ENCODE measurements around the gene NHERF1. TPM values are rescaled to one million over a fixed set of nuclear protein-coding genes. Genes with fewer than 3 reads are reported as not detected.
A peak's percentile ranks its signal among the peaks of the same experiment; 100 is the strongest.

NHERF1 gene
- total RNA-seq, 1 donor from 2014 or later: 36.3 TPM

DNA sequence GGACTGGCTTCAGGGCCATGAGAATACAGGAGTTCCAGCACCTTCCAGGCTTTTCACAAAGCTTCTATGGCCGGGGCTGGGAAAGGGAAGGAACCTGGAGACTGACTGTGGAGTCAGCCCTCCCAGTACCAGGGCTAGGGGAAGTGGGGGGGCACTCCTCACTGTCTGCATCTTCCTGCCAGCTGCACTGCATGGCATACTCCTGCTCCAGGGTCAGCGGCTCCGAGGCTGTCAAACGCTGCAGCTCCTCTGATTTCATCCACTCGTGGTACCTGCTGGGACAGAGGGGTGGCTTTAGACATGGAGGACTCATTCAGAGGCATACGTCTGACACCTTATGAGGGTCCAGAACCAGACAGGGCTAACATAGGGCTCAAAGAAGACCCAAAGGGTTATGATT is 25.0 kb downstream of the NHERF1 start:
- FAIRE-seq (no peak), DNase-seq (ENCODE audit: low read depth) (no peak)
- H3K27me3 Mint-ChIP-seq (ENCODE audit: low read depth, unreplicated experiment): no peaks in the 10 kb centered on the region
- H3K27ac ChIP-seq (ENCODE audit: low read depth, low read length): no peak overlapping the region
- TF ChIP-seq EZH2 (IDR thresholded peaks at IDR 0.05; ENCODE audit: insufficient read depth, low read length): no peak
- TF ChIP-seq, protein P1, sequence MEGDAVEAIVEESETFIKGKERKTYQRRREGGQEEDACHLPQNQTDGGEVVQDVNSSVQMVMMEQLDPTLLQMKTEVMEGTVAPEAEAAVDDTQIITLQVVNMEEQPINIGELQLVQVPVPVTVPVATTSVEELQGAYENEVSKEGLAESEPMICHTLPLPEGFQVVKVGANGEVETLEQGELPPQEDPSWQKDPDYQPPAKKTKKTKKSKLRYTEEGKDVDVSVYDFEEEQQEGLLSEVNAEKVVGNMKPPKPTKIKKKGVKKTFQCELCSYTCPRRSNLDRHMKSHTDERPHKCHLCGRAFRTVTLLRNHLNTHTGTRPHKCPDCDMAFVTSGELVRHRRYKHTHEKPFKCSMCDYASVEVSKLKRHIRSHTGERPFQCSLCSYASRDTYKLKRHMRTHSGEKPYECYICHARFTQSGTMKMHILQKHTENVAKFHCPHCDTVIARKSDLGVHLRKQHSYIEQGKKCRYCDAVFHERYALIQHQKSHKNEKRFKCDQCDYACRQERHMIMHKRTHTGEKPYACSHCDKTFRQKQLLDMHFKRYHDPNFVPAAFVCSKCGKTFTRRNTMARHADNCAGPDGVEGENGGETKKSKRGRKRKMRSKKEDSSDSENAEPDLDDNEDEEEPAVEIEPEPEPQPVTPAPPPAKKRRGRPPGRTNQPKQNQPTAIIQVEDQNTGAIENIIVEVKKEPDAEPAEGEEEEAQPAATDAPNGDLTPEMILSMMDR (IDR thresholded peaks at IDR 0.05; ENCODE audit: insufficient read depth, low read depth, low read length): no peak
- H3K36me3 Mint-ChIP-seq (ENCODE audit: low read depth, unreplicated experiment): peaks cover 21% of the 10 kb centered on the region
- H3K36me3 ChIP-seq (ENCODE audit: insufficient read depth, low read length): peaks cover 23% of the 10 kb centered on the region
- no peaks in the 10 kb centered on the region for H3K9me3 Mint-ChIP-seq (ENCODE audit: unreplicated experiment)
- no peaks in the 10 kb centered on the region for H3K27me3 ChIP-seq (ENCODE audit: insufficient read depth, low read length)
- peaks cover 63% of the 10 kb centered on the region for H4K20me1 ChIP-seq (ENCODE audit: insufficient read depth, low read length)
- peaks cover 40% of the 10 kb centered on the region for H3K79me2 ChIP-seq (ENCODE audit: insufficient read depth, low read length)
- H3K9ac ChIP-seq (ENCODE audit: low read length): no peak overlapping the region
- no peak overlapping the region for H2AFZ ChIP-seq (ENCODE audit: low read depth, low read length)
- H3K4me3 Mint-ChIP-seq (ENCODE audit: unreplicated experiment): peak overlapping the region; percentile 79
- no peaks in the 10 kb centered on the region for H3K9me3 ChIP-seq (ENCODE audit: insufficient read depth, low read depth, low read length)
- peaks cover 30% of the 10 kb centered on the region for H3K4me1 Mint-ChIP-seq (ENCODE audit: low read depth, unreplicated experiment)
- H3K4me1 ChIP-seq (ENCODE audit: insufficient read depth, low read length): peaks cover 23% of the 10 kb centered on the region
- no peak overlapping the region for H3K4me3 ChIP-seq (ENCODE audit: insufficient read depth, low read depth, low read length)
- H3K27ac Mint-ChIP-seq (ENCODE audit: unreplicated experiment): peak overlapping the region; percentile 83
- H3K4me2 ChIP-seq (ENCODE audit: low read length): peak overlapping the region; percentile 73

GRCh38 chr17:74773871-74774286 is 25.5 kb downstream of the NHERF1 start:
- H2AFZ ChIP-seq (ENCODE audit: low read depth, low read length): no peak overlapping the region
- Mint-ChIP-seq H3K27me3 (ENCODE audit: low read depth, unreplicated experiment) (no peaks in the 10 kb centered on the region), H3K4me1 (ENCODE audit: low read depth, unreplicated experiment) (peaks cover 27% of the 10 kb centered on the region), H3K27ac (ENCODE audit: unreplicated experiment) (peak overlapping the region; percentile 83), H3K4me3 (ENCODE audit: unreplicated experiment) (peak overlapping the region; percentile 79), H3K9me3 (ENCODE audit: unreplicated experiment) (no peaks in the 10 kb centered on the region), H3K36me3 (ENCODE audit: low read depth, unreplicated experiment) (peaks cover 19% of the 10 kb centered on the region)
- no peaks in the 10 kb centered on the region for H3K9me3 ChIP-seq (ENCODE audit: insufficient read depth, low read depth, low read length)
- no peak overlapping the region for H3K4me3 ChIP-seq (ENCODE audit: insufficient read depth, low read depth, low read length)
- H3K4me2 ChIP-seq (ENCODE audit: low read length): peak overlapping the region; percentile 73
- H4K20me1 ChIP-seq (ENCODE audit: insufficient read depth, low read length): peaks cover 62% of the 10 kb centered on the region
- H3K27ac ChIP-seq (ENCODE audit: low read depth, low read length): no peak overlapping the region
- DNase-seq (ENCODE audit: low read depth): peak; percentile 53
- no peaks in the 10 kb centered on the region for H3K27me3 ChIP-seq (ENCODE audit: insufficient read depth, low read length)
- no peak overlapping the region for H3K9ac ChIP-seq (ENCODE audit: low read length)
- no peak for TF ChIP-seq EZH2 (IDR thresholded peaks at IDR 0.05; ENCODE audit: insufficient read depth, low read length)
- TF ChIP-seq, protein P1 (IDR thresholded peaks at IDR 0.05; ENCODE audit: insufficient read depth, low read depth, low read length): no peak
- H3K36me3 ChIP-seq (ENCODE audit: insufficient read depth, low read length): peaks cover 23% of the 10 kb centered on the region
- FAIRE-seq: no peak
- H3K4me1 ChIP-seq (ENCODE audit: insufficient read depth, low read length): peaks cover 20% of the 10 kb centered on the region
- peaks cover 42% of the 10 kb centered on the region for H3K79me2 ChIP-seq (ENCODE audit: insufficient read depth, low read length)

GRCh38 chr17:74775409-74776043 is 27.1 kb downstream of the NHERF1 start:
- H3K4me3 ChIP-seq (ENCODE audit: insufficient read depth, low read depth, low read length): peak overlapping the region; percentile 88
- FAIRE-seq (no peak), DNase-seq (ENCODE audit: low read depth) (no peak)
- peak overlapping the region; percentile 66 for H3K27ac ChIP-seq (ENCODE audit: low read depth, low read length)
- Mint-ChIP-seq H3K36me3 (ENCODE audit: low read depth, unreplicated experiment) (peaks cover 21% of the 10 kb centered on the region), H3K27me3 (ENCODE audit: low read depth, unreplicated experiment) (no peaks in the 10 kb centered on the region), H3K4me3 (ENCODE audit: unreplicated experiment) (peak overlapping the region; percentile 99), H3K4me1 (ENCODE audit: low read depth, unreplicated experiment) (peaks cover 29% of the 10 kb centered on the region), H3K9me3 (ENCODE audit: unreplicated experiment) (no peaks in the 10 kb centered on the region), H3K27ac (ENCODE audit: unreplicated experiment) (peak overlapping the region; percentile 94)
- no peaks in the 10 kb centered on the region for H3K27me3 ChIP-seq (ENCODE audit: insufficient read depth, low read length)
- peaks cover 69% of the 10 kb centered on the region for H4K20me1 ChIP-seq (ENCODE audit: insufficient read depth, low read length)
- peak overlapping the region; percentile 99 for H3K4me2 ChIP-seq (ENCODE audit: low read length)
- TF ChIP-seq, protein P1 (IDR thresholded peaks at IDR 0.05; ENCODE audit: insufficient read depth, low read depth, low read length): no peak
- no peak for TF ChIP-seq EZH2 (IDR thresholded peaks at IDR 0.05; ENCODE audit: insufficient read depth, low read length)
- no peaks in the 10 kb centered on the region for H3K9me3 ChIP-seq (ENCODE audit: insufficient read depth, low read depth, low read length)
- peak overlapping the region; percentile 89 for H3K9ac ChIP-seq (ENCODE audit: low read length)
- peak overlapping the region; percentile 76 for H2AFZ ChIP-seq (ENCODE audit: low read depth, low read length)
- H3K79me2 ChIP-seq (ENCODE audit: insufficient read depth, low read length): peaks cover 48% of the 10 kb centered on the region
- H3K4me1 ChIP-seq (ENCODE audit: insufficient read depth, low read length): peaks cover 20% of the 10 kb centered on the region
- H3K36me3 ChIP-seq (ENCODE audit: insufficient read depth, low read length): peaks cover 27% of the 10 kb centered on the region

Measured in astrocyte (in vitro differentiated cells and primary cell).